PC-3 (cell line): ENCODE data around the gene TNPO2. TPM values are rescaled to one million over a fixed set of nuclear protein-coding genes. Genes with fewer than 3 reads are reported as not detected.
"Not testable (repeated sequence)": the region's sequence is repeated elsewhere in the genome, so short reads cannot be mapped to it uniquely, and the experiment has no call there.

Experiments
- ATAC-seq: fragments of 200-7000 bp; cut with Tn5 transposase; 2 replicates; pipeline ENCODE4 v1.9.1; 2020; ENCODE audit warnings: mild to moderate bottlenecking, moderate library complexity
- BruUV-seq: library from RNA; stranded (reverse); fragments of 400-500 nt; replicated peaks from 2 replicates; lab custom pipeline; 2021; lab: Mats Ljungman, UMichigan
- CTCF ChIA-PET: fragments of 300-600 bp; sonication (Branson Sonifier 250); formaldehyde crosslinking; loops from one replicate; lab custom pipeline; 2022; ENCODE audit warnings: antibody characterized with exemption; lab: Charles Lee
- POLR2A ChIA-PET: fragments of 300-600 bp; sonication (Branson Sonifier 250); formaldehyde crosslinking; loops from one replicate; lab custom pipeline; 2022; ENCODE audit warnings: antibody characterized with exemption; ENCODE audit not compliant: unreplicated experiment; lab: Charles Lee
- DNase-seq: peaks from one replicate; pipeline ENCODE4 v3.0.0-alpha.2; 2015
- H2AFZ ChIP-seq: fragments of 300-600 bp; sonication (generic); 2 replicates; pipeline ENCODE4 v1.6.0; 2016; ENCODE audit warnings: antibody characterized with exemption, low read length
- H3F3A ChIP-seq: fragments of 300-600 bp; sonication (generic); one replicate; pipeline ENCODE4 v1.6.0; 2017; ENCODE audit warnings: antibody characterized with exemption, low read length, control low read depth, mild to moderate bottlenecking; ENCODE audit not compliant: unreplicated experiment
- H3K27ac ChIP-seq: fragments of 300-600 bp; sonication (generic); 2 replicates; pipeline ENCODE4 v1.5.1; 2016; ENCODE audit warnings: mild to moderate bottlenecking, low read length
- H3K27me3 ChIP-seq: fragments of 300-600 bp; sonication (generic); 2 replicates; pipeline ENCODE4 v1.6.1; 2016; ENCODE audit warnings: low read length, mixed read lengths
- H3K36me3 ChIP-seq: fragments of 300-600 bp; sonication (generic); 2 replicates; pipeline ENCODE4 v1.6.1; 2016; ENCODE audit warnings: low read depth, mixed run types, low read length, mixed read lengths
- H3K4me1 ChIP-seq: fragments of 300-600 bp; sonication (generic); 2 replicates; pipeline ENCODE4 v1.5.1; 2016; ENCODE audit warnings: low read length; ENCODE audit not compliant: insufficient read depth
- H3K4me2 ChIP-seq: fragments of 300-600 bp; sonication (generic); 2 replicates; pipeline ENCODE4 v1.6.0; 2016; ENCODE audit warnings: low read length
- H3K4me3 ChIP-seq: fragments of 300-600 bp; sonication (generic); 2 replicates; pipeline ENCODE4 v1.5.1; 2016; ENCODE audit warnings: mild to moderate bottlenecking, low read length, mixed read lengths
- H3K79me2 ChIP-seq: fragments of 300-600 bp; sonication (generic); 2 replicates; pipeline ENCODE4 v1.6.1; 2017; ENCODE audit warnings: low read length, mixed read lengths
- H3K9ac ChIP-seq: fragments of 300-600 bp; sonication (generic); 2 replicates; pipeline ENCODE4 v1.6.0; 2016; ENCODE audit warnings: mild to moderate bottlenecking, low read length
- H3K9me2 ChIP-seq: fragments of 300-600 bp; sonication (generic); replicated peaks from 2 replicates; pipeline ENCODE4 v1.6.1; 2016; ENCODE audit warnings: mixed run types, low read length, mixed read lengths
- H3K9me3 ChIP-seq: fragments of 300-600 bp; sonication (generic); 2 replicates; pipeline ENCODE4 v1.6.1; 2016; ENCODE audit warnings: low read length, mixed read lengths
- H4K20me1 ChIP-seq: fragments of 300-600 bp; sonication (generic); 2 replicates; pipeline ENCODE4 v1.6.1; 2016; ENCODE audit warnings: low read length, mixed read lengths
- EZH2 ChIP-seq: fragments of 300-600 bp; sonication (generic); IDR thresholded peaks from one replicate; pipeline ENCODE4 v1.6.1; 2017; ENCODE audit warnings: antibody characterized with exemption, mild to moderate bottlenecking, low read length; ENCODE audit not compliant: unreplicated experiment
- EZH2phosphoT487 ChIP-seq: fragments of 300-600 bp; sonication (generic); IDR thresholded peaks from 2 replicates; pipeline ENCODE4 v1.6.1; 2018; ENCODE audit warnings: mild to moderate bottlenecking, antibody characterized with exemption, low read length, borderline replicate concordance
- intact Hi-C: fragments of 100-400 bp; cut with micrococcal nuclease; formaldehyde crosslinking; loops from 2 replicates; pipeline ENCODE4 v1.9.0; 2023
- total RNA-seq: library from RNA; depleted of rRNA; stranded (reverse); fragments of >200 nt; gene quantifications from 2 replicates; pipeline ENCODE4 v1.2.3, GENCODE V29; 2014
- TF ChIP-seq, protein P1 (sequence below): fragments of 300-600 bp; sonication (generic); conservative IDR thresholded peaks from 2 replicates; pipeline ENCODE4 v1.5.1; 2017; ENCODE audit warnings: antibody characterized with exemption, low read depth, mild to moderate bottlenecking, low read length

TNPO2 gene
- total RNA-seq, 1 experiment from 2014 or later: 50.6 TPM

DNA sequence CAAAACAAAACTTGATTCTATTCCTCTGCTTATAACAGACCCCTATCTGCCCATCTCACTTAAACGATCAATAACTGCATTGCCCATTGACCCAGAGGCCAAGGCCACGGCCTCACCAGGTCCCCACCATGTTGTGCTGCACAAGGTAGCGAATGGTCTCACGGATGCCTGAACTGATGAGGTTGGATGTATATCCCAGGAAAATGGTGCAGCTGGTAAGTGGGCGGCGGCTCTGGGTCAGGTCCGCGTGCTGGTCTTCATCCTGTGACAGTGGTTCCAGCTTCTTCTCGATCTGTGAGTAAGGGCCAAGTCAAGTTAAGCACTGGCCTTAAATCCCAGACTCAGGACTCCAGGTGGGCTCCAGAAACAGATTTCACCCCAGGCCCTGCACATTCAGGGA lies 43.7 kb downstream of the TNPO2 start:
- H3K4me1 ChIP-seq: no peaks in the 10 kb centered on the region
- ChIA-PET POLR2A (no interaction called here), CTCF (no interaction called here)
- peaks cover 6% of the 10 kb centered on the region; the same call in 1 of the 2 replicates for H4K20me1 ChIP-seq
- ATAC-seq: no peak
- intact Hi-C loops: no loop called here
- H3K4me3 ChIP-seq: no peak overlapping the region
- H3K9me2 ChIP-seq: no peaks in the 10 kb centered on the region
- peaks cover 34% of the 10 kb centered on the region for H3K36me3 ChIP-seq
- H3K79me2 ChIP-seq: peaks cover 20% of the 10 kb centered on the region
- H2AFZ ChIP-seq: no peak overlapping the region
- H3K9ac ChIP-seq: no peak overlapping the region
- TF ChIP-seq EZH2: no peak
- TF ChIP-seq EZH2phosphoT487: no peak
- TF ChIP-seq, protein P1, sequence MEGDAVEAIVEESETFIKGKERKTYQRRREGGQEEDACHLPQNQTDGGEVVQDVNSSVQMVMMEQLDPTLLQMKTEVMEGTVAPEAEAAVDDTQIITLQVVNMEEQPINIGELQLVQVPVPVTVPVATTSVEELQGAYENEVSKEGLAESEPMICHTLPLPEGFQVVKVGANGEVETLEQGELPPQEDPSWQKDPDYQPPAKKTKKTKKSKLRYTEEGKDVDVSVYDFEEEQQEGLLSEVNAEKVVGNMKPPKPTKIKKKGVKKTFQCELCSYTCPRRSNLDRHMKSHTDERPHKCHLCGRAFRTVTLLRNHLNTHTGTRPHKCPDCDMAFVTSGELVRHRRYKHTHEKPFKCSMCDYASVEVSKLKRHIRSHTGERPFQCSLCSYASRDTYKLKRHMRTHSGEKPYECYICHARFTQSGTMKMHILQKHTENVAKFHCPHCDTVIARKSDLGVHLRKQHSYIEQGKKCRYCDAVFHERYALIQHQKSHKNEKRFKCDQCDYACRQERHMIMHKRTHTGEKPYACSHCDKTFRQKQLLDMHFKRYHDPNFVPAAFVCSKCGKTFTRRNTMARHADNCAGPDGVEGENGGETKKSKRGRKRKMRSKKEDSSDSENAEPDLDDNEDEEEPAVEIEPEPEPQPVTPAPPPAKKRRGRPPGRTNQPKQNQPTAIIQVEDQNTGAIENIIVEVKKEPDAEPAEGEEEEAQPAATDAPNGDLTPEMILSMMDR: no peak
- no peaks in the 10 kb centered on the region for H3F3A ChIP-seq
- H3K27ac ChIP-seq: no peak overlapping the region
- H3K27me3 ChIP-seq: no peaks in the 10 kb centered on the region
- DNase-seq: no peak
- peak overlapping the region; percentile 64 for H3K4me2 ChIP-seq
- no TSS peak for BruUV-seq
- H3K9me3 ChIP-seq: no peaks in the 10 kb centered on the region

DNA sequence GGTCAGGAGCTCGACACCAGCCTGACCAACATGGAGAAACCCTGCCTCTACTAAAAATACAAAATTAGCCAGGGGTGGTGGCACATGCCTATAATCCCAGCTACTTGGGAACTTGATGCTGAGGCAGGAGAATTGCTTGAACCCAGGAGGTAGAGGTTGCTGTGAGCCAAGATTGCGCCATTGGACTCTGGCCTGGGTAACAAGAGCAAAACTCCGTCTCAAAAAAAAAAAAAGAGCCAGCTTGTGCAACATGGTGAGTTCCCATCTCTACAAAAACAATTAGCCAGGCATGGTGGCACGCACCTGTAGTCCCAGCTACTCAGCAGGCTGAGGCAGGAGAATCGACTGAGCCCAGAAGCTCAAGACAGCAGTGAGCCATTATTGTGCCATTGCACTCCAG lies 45.7 kb downstream of the TNPO2 start:
- DNase-seq, H3K9ac ChIP-seq, H3K4me3 ChIP-seq, H3K27me3 ChIP-seq, H3K27ac ChIP-seq, H3F3A ChIP-seq, H4K20me1 ChIP-seq, ATAC-seq, H3K4me1 ChIP-seq, intact Hi-C loops, BruUV-seq, CTCF ChIA-PET, H3K4me2 ChIP-seq, H2AFZ ChIP-seq, H3K9me3 ChIP-seq, H3K9me2 ChIP-seq: not testable (repeated sequence)
- H3K79me2 ChIP-seq: peaks cover 25% of the 10 kb centered on the region
- POLR2A ChIA-PET: interaction anchor here (0.5 kb wide), 1 partner anchor 68 kb away, joined by 3 read pairs; the partner anchor contains the start of genes ZNF490 and ZNF791
- H3K36me3 ChIP-seq: peaks cover 44% of the 10 kb centered on the region

DNA sequence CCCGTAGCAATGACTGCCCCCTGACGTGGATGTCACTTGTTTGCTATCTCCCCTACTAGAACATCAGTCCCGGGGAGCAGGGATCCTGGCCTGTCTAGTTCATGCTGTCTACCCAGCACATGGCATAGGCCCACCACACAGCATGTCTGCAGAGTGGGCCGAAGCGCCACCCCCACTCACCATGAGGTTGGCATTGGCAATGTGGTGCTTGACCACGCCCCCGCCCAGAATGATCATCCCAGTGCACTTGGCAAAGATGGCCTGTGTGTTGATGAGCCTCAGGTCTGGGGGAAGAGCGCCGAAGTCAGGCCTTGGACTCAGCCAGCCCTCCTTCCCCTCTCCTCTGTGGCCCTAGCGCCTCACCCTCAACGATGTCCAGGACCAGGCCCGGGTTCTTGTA lies 46.8 kb downstream of the TNPO2 start:
- H3K9me2 ChIP-seq: no peaks in the 10 kb centered on the region
- H3K4me1 ChIP-seq: no peaks in the 10 kb centered on the region
- CTCF ChIA-PET: interaction anchor here (1.0 kb wide), 1 partner anchor 46 kb away, joined by 4 read pairs; no protein-coding TSS in a partner anchor
- POLR2A ChIA-PET: no interaction called here
- DNase-seq (no peak), ATAC-seq (no peak)
- no peaks in the 10 kb centered on the region for H3F3A ChIP-seq
- H3K27me3 ChIP-seq: no peaks in the 10 kb centered on the region
- no peak overlapping the region for H3K4me3 ChIP-seq
- intact Hi-C loops: no loop called here
- TF ChIP-seq EZH2: no peak
- H3K9me3 ChIP-seq: no peaks in the 10 kb centered on the region
- H4K20me1 ChIP-seq: peaks cover 6% of the 10 kb centered on the region; the same call in 1 of the 2 replicates
- no TSS peak for BruUV-seq
- no peak overlapping the region for H3K9ac ChIP-seq
- H3K4me2 ChIP-seq: no peak overlapping the region
- H2AFZ ChIP-seq: no peak overlapping the region
- peaks cover 46% of the 10 kb centered on the region for H3K36me3 ChIP-seq
- H3K79me2 ChIP-seq: peaks cover 25% of the 10 kb centered on the region
- no peak overlapping the region for H3K27ac ChIP-seq

DNA sequence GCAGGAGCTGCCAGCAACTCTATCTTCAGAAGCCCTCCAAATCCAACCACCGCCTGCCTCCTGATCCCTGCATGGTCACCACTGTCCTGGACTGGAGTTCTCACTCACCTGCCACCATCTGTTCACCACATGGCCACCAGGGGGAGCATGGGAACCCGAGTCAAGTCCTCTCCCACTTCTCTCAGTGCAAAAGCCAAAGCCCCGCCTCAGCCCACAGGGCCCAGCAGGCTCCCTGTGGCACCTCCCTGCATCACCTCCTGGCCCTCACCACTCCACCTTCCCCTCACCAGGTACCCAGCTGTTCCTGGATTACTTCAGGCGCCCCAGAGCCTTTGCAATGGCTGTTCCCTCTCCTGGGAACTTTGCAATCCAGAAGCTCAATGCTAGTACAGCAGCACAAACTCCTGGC lies 47.3 kb downstream of the TNPO2 start:
- Histone ChIP-seq H3K27ac (no peak overlapping the region), H3F3A (no peaks in the 10 kb centered on the region), H2AFZ (no peak overlapping the region), H3K4me2 (no peak overlapping the region), H4K20me1 (peaks cover 6% of the 10 kb centered on the region; the same call in 1 of the 2 replicates), H3K27me3 (no peaks in the 10 kb centered on the region), H3K9me3 (no peaks in the 10 kb centered on the region), H3K9me2 (no peaks in the 10 kb centered on the region), H3K36me3 (peaks cover 48% of the 10 kb centered on the region), H3K4me1 (no peaks in the 10 kb centered on the region), H3K9ac (no peak overlapping the region), H3K4me3 (no peak overlapping the region), H3K79me2 (peaks cover 25% of the 10 kb centered on the region)
- TF ChIP-seq EZH2phosphoT487: no peak
- TF ChIP-seq, protein P1: peak; percentile 96
- ATAC-seq: peak; percentile 53
- no TSS peak for BruUV-seq
- DNase-seq: peak; percentile 92
- intact Hi-C loops: no loop called here
- ChIA-PET CTCF (interaction anchor here (1.0 kb wide), 1 partner anchor 46 kb away, joined by 4 read pairs; no protein-coding TSS in a partner anchor), POLR2A (no interaction called here)
